Fibroblast of the aortic adventitia (primary cell): ENCODE results near the gene ATF6. TPM values are rescaled to one million over a fixed set of nuclear protein-coding genes. Genes with fewer than 3 reads are reported as not detected.

Experiments used
- DNase-seq: peaks from one replicate; pipeline ENCODE4 v3.0.0-alpha.2; 2010; ENCODE audit warnings: low read depth
- H3K4me3 ChIP-seq: 2 replicates; pipeline ENCODE4 v1.5.1; 2011; ENCODE audit warnings: low read depth, mild to moderate bottlenecking, control low read depth, low read length, moderate library complexity
- CTCF ChIP-seq: IDR thresholded peaks from 2 replicates; pipeline ENCODE4 v1.5.1; 2011; ENCODE audit warnings: mild to moderate bottlenecking, low read length, control low read depth, inconsistent platforms; ENCODE audit not compliant: insufficient read depth
- total RNA-seq: library from RNA; depleted of rRNA; stranded (reverse); fragments of >200 nt; gene quantifications from 2 replicates; pipeline ENCODE4 v1.2.3, GENCODE V29; 2012; ENCODE audit warnings: low replicate concordance

The ATF6 gene
- total RNA-seq, 1 donor, result 32.8 TPM

GRCh38 chr1:161932668-161933067 is 166.5 kb downstream of the ATF6 start:
- no peak overlapping the region for H3K4me3 ChIP-seq
- no peak for TF ChIP-seq CTCF
- DNase-seq, result peak; percentile 60

GRCh38 chr1:161933592-161934588 is 167.8 kb downstream of the ATF6 start:
- no peak for DNase-seq
- no peak overlapping the region for H3K4me3 ChIP-seq
- TF ChIP-seq CTCF, result no peak

GRCh38 chr1:161935264-161935663 is 169.1 kb downstream of the ATF6 start:
- no peak for TF ChIP-seq CTCF
- DNase-seq, result no peak
- no peak overlapping the region for H3K4me3 ChIP-seq

GRCh38 chr1:161936786-161937185 is 170.7 kb downstream of the ATF6 start:
- TF ChIP-seq CTCF, result no peak

GRCh38 chr1:161940866-161941591 is 174.9 kb downstream of the ATF6 start:
- no peak for DNase-seq
- no peak overlapping the region for H3K4me3 ChIP-seq
- TF ChIP-seq CTCF, result no peak

More at GRCh38 chr1:161936786-161937185, 170.7 kb downstream of the ATF6 start:
- H3K4me3 ChIP-seq, result no peak overlapping the region
- no peak for DNase-seq

- no peak for TF ChIP-seq CTCF
- H3K4me3 ChIP-seq, result no peak overlapping the region
- DNase-seq, result no peak
These were observed 175.8 kb downstream of the ATF6 start for GRCh38 chr1:161941726-161942436.
